Measurements from ENCODE around the gene ZNF594. TPM values are rescaled to one million over a fixed set of nuclear protein-coding genes. Genes with fewer than 3 reads are reported as not detected.
"Not testable (repeated sequence)": the region's sequence is repeated elsewhere in the genome, so short reads cannot be mapped to it uniquely, and the experiment has no call there.

Gene ZNF594
- total RNA-seq, 1 donor from 2014 or later = 19.5 TPM

DNA sequence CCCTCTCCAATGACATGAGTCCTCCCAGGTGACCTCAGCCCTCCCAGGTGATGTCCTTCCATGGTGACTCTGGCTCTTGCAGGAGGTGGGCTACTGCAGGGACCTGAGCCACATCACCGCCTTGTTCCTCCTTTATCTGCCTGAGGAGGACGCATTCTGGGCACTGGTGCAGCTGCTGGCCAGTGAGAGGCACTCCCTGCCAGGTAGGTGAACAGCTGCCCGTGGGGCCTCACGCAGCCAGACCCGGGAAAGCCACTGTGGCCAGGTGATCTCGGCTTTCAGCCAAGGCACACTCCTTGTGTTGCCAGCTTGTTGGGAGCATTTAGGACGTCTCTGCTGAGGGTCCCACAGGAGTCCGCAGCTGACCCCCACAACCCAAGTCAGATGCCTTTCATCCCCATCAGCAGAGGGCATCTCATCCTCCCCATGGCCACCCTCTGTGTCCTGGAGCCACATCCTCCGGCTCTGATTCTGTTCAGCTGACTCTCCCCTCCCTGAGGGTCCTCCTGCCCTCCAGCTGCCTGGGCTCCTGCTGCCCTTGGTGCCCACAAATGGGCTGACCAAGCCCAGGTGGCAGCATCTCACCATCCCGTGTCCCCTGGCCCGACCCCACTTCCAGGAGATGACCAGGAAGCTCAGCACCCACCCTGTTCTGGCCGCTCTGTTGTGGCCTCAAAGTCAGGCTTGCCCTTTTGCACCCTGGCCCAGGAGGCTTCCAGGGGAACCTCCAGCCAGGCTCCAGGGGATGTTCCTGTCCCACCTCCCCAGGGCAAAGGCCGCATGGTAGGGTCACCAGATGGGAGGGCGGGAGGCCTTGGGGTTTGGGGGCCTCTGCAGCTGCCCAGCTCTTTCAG is 55.7 kb downstream of the ZNF594 start:
- Histone ChIP-seq H4K20me1 (ENCODE audit: low read depth) (no peaks in the 10 kb centered on the region), H3K27ac (no peak overlapping the region), H3K4me3 (no peak overlapping the region), H3K9ac (no peak overlapping the region), H3K27me3 (no peaks in the 10 kb centered on the region), H3K36me3 (no peaks in the 10 kb centered on the region), H3K4me2 (no peak overlapping the region), H2AFZ (replicated peaks) (no peak overlapping the region), H3K4me1 (no peaks in the 10 kb centered on the region), H3K9me3 (ENCODE audit: low read depth) (no peaks in the 10 kb centered on the region), H3F3A (ENCODE audit: low read depth) (no peaks in the 10 kb centered on the region), H3K79me2 (ENCODE audit: low read depth) (no peaks in the 10 kb centered on the region)
- no peak for DNase-seq (ENCODE audit: low spot score)
- Mint-ChIP-seq H3K4me3 (no peak overlapping the region), H3K27me3 (ENCODE audit: insufficient read depth, low read depth) (peaks cover 2% of the 10 kb centered on the region), H3K27ac (no peak overlapping the region), H3K36me3 (no peaks in the 10 kb centered on the region), H3K9me3 (peaks cover 2% of the 10 kb centered on the region), H3K4me1 (no peaks in the 10 kb centered on the region)
- no peak for TF ChIP-seq CTCF (IDR thresholded peaks at IDR 0.05)
- TF ChIP-seq EZH2phosphoT487 (IDR thresholded peaks at IDR 0.05) = no peak
- TF ChIP-seq EZH2 (IDR thresholded peaks at IDR 0.05) = no peak

- H3K4me3 ChIP-seq; H3F3A ChIP-seq (ENCODE audit: low read depth); DNase-seq (ENCODE audit: low spot score); H3K9me3 ChIP-seq (ENCODE audit: low read depth); H3K9ac ChIP-seq; H3K9me3 Mint-ChIP-seq; H3K27ac Mint-ChIP-seq; H3K79me2 ChIP-seq (ENCODE audit: low read depth); H3K4me1 Mint-ChIP-seq; H3K4me2 ChIP-seq; H3K27ac ChIP-seq; H4K20me1 ChIP-seq (ENCODE audit: low read depth); H2AFZ ChIP-seq (replicated peaks); H3K4me3 Mint-ChIP-seq; H3K27me3 ChIP-seq; H3K27me3 Mint-ChIP-seq (ENCODE audit: insufficient read depth, low read depth); H3K36me3 ChIP-seq; H3K36me3 Mint-ChIP-seq; H3K4me1 ChIP-seq: not testable (repeated sequence)
Observed at GRCh38 chr17:5135131-5135712, 56.4 kb downstream of the ZNF594 start.

DNA sequence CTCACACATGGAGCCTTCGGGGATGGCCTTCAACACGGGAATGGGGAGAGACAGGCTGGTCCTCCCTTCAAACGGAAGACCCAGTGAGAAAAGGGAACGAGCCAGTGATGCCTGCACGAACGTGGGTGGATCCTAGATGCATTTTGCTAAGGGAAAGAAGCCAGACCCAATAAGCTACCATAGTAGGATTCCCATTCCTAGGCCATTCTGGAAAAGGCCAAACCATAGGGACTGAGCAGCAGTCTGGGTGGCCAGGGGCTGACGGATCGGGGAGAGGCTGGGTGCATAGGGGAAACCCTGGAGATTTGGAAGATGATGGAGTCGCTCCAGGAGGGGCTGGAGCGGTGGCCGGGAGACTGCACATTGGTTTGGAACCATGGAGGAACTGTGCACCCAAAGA is 57.1 kb downstream of the ZNF594 start:
- H3K9me3 Mint-ChIP-seq; DNase-seq (ENCODE audit: low spot score); H3F3A ChIP-seq (ENCODE audit: low read depth); H3K9me3 ChIP-seq (ENCODE audit: low read depth); H3K4me3 Mint-ChIP-seq; H4K20me1 ChIP-seq (ENCODE audit: low read depth); H3K27me3 ChIP-seq; H3K9ac ChIP-seq; H3K36me3 ChIP-seq; H2AFZ ChIP-seq (replicated peaks); H3K4me1 Mint-ChIP-seq; H3K4me1 ChIP-seq; H3K79me2 ChIP-seq (ENCODE audit: low read depth); H3K4me3 ChIP-seq; H3K27me3 Mint-ChIP-seq (ENCODE audit: insufficient read depth, low read depth); H3K27ac ChIP-seq; H3K36me3 Mint-ChIP-seq; H3K4me2 ChIP-seq: not testable (repeated sequence)
- H3K27ac Mint-ChIP-seq = peak overlapping the region; percentile 53

GRCh38 chr17:5133961-5134360 is 57.7 kb downstream of the ZNF594 start:
- not testable (repeated sequence) for H3K27me3 ChIP-seq; H3K36me3 Mint-ChIP-seq; H3K27me3 Mint-ChIP-seq (ENCODE audit: insufficient read depth, low read depth); H3K9ac ChIP-seq; H3K27ac ChIP-seq; H3F3A ChIP-seq (ENCODE audit: low read depth); H3K4me3 ChIP-seq; DNase-seq (ENCODE audit: low spot score); H3K79me2 ChIP-seq (ENCODE audit: low read depth); H3K4me3 Mint-ChIP-seq; H3K27ac Mint-ChIP-seq; H4K20me1 ChIP-seq (ENCODE audit: low read depth); H3K4me1 ChIP-seq; H3K4me2 ChIP-seq; H3K36me3 ChIP-seq; H3K9me3 Mint-ChIP-seq; H3K4me1 Mint-ChIP-seq; H2AFZ ChIP-seq (replicated peaks); H3K9me3 ChIP-seq (ENCODE audit: low read depth)

DNA sequence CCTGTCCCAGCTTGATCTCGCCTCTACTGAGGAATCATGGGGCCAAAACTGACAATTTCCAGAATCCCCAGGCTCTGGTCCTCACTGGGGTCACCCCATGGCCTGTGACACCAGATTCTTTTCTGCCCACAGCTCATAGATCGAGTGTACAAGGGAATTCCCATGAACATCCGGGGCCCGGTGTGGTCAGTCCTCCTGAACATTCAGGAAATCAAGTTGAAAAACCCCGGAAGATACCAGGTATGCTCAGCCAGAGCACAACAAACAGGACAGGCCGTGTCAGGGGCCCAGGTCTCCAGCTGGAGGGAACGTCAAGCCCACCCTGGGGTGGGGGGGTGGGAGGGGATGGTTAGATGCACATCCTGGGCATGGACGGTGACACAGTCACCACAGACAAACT is 58.4 kb downstream of the ZNF594 start:
- H3K36me3 Mint-ChIP-seq = no peaks in the 10 kb centered on the region
- H3K27me3 Mint-ChIP-seq (ENCODE audit: insufficient read depth, low read depth) = peaks cover 2% of the 10 kb centered on the region
- no peak for TF ChIP-seq CTCF (IDR thresholded peaks at IDR 0.05)
- TF ChIP-seq EZH2phosphoT487 (IDR thresholded peaks at IDR 0.05) = no peak
- no peak for TF ChIP-seq EZH2 (IDR thresholded peaks at IDR 0.05)
- H4K20me1 ChIP-seq (ENCODE audit: low read depth) = no peaks in the 10 kb centered on the region
- no peak overlapping the region for H3K9ac ChIP-seq
- H3K4me1 ChIP-seq = no peaks in the 10 kb centered on the region
- H3K79me2 ChIP-seq (ENCODE audit: low read depth) = no peaks in the 10 kb centered on the region
- H3K36me3 ChIP-seq = no peaks in the 10 kb centered on the region
- no peaks in the 10 kb centered on the region for H3K4me1 Mint-ChIP-seq
- no peaks in the 10 kb centered on the region for H3K9me3 ChIP-seq (ENCODE audit: low read depth)
- no peaks in the 10 kb centered on the region for H3F3A ChIP-seq (ENCODE audit: low read depth)
- H3K27ac ChIP-seq = no peak overlapping the region
- H3K4me2 ChIP-seq = no peak overlapping the region
- peaks cover 2% of the 10 kb centered on the region for H3K9me3 Mint-ChIP-seq
- no peak overlapping the region for H3K4me3 ChIP-seq
- H3K27ac Mint-ChIP-seq = no peak overlapping the region
- no peak for DNase-seq (ENCODE audit: low spot score)
- H3K27me3 ChIP-seq = no peaks in the 10 kb centered on the region
- H2AFZ ChIP-seq (replicated peaks) = no peak overlapping the region
- no peak overlapping the region for H3K4me3 Mint-ChIP-seq

GRCh38 chr17:5132503-5133225 is 59.0 kb downstream of the ZNF594 start:
- not testable (repeated sequence) for H3K4me3 ChIP-seq; H3K9ac ChIP-seq; H3K27me3 ChIP-seq; H3K27me3 Mint-ChIP-seq (ENCODE audit: insufficient read depth, low read depth); H4K20me1 ChIP-seq (ENCODE audit: low read depth); H3K27ac ChIP-seq; H3K9me3 ChIP-seq (ENCODE audit: low read depth); H2AFZ ChIP-seq (replicated peaks); H3K27ac Mint-ChIP-seq; H3K4me2 ChIP-seq; H3K4me3 Mint-ChIP-seq; H3K4me1 ChIP-seq; H3K36me3 Mint-ChIP-seq; H3K36me3 ChIP-seq; DNase-seq (ENCODE audit: low spot score); H3K4me1 Mint-ChIP-seq; H3K79me2 ChIP-seq (ENCODE audit: low read depth); H3F3A ChIP-seq (ENCODE audit: low read depth); H3K9me3 Mint-ChIP-seq
